ENCODE measurements around the gene KRTAP5-9.
"Not testable (repeated sequence)": the region's sequence is repeated elsewhere in the genome, so short reads cannot be mapped to it uniquely, and the experiment has no call there.

The KRTAP5-9 gene

DNA sequence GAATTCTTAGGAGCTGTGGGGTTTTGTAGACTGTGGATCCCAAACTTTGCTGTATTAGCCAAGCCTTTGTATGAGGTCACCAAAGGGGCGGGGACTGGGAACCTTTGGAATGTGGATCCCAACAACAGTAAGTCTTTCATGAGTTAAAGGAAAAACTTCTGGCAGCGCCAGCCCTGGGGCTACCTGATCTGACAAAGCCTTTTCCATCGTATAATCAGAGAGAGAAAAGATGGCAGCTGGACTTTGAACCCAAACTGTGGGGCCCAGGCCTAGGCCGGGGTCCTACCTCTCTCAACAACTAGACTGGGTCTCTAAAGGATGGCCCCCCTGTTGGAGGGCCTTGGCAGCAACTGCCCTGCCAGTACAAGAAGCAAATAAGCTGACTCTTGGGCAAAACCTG lies 40.1 kb downstream of the KRTAP5-9 start:
- not testable (repeated sequence) for DNase-seq

- not testable (repeated sequence) for DNase-seq
These were observed 40.8 kb downstream of the KRTAP5-9 start for GRCh38 chr11:71588822-71589545.

DNA sequence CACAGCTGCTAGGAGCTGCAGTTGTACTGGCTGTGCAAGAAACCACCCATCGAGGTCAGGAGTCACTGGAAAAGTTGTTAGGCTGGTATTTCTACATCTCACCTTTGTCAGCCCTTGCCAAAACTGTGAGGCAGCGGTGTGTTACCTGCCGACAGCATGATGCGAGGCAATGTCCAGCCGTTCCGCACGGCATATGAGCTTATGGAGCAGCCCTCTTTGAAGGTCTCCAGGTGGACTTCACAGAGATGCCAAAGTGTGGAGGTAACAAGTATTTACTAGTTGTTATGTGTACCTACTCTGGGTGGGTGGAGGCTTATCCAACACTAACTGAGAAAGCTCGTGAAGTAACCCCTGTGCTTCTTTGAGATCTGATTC lies 41.3 kb downstream of the KRTAP5-9 start:
- not testable (repeated sequence) for DNase-seq
